ENCODE data around the gene CECR2.

- TF ChIP-seq CTCF (IDR thresholded peaks at IDR 0.05): no peak
- TF ChIP-seq EP300 (IDR thresholded peaks at IDR 0.05): no peak
- TF ChIP-seq POLR2A (IDR thresholded peaks at IDR 0.05; ENCODE audit: low read depth): no peak
Observed at GRCh38 chr22:17334983-17335382, 34.3 kb upstream of the CECR2 start.
